Left colon (tissue), 2 donors: ENCODE measurements around the gene UNKL. TPM values are rescaled to one million over a fixed set of nuclear protein-coding genes. Genes with fewer than 3 reads are reported as not detected.

Experiments used
- ATAC-seq: fragments of 200-7000 bp; cut with Tn5 transposase; one replicate; pipeline ENCODE4 v1.9.1; 2020; ENCODE audit warnings: mild to moderate bottlenecking, moderate library complexity
- DNase-seq, 2 donors: peaks; one replicate each; pipeline ENCODE4 v3.0.0-alpha.2; 2020
- intact Hi-C, 2 donors: fragments of 100-400 bp; cut with DNase I in 1 of 2; cut with micrococcal nuclease in 1 of 2; formaldehyde crosslinking; loops; one replicate each; pipeline versions ENCODE4 v1.11.2 to v1.14.0; 2022; cut with DNase I, micrococcal nuclease
- total RNA-seq, 2 donors: library from RNA; stranded (reverse); fragmentation: NEBNext Ultra II Directional; extraction: Animal tissue kit (Norgen Biotek cat#: 25700); gene quantifications; one replicate each; pipeline ENCODE4 v1.2.1, GENCODE V29; 2021
- donor health status: DM: no; HTN: no; CAD: no.
- donor health status: DM: yes; HTN: yes; CAD: no.

Gene UNKL
- total RNA-seq, 2 donors from 2014 or later = 14.7 to 15.0 TPM

DNA sequence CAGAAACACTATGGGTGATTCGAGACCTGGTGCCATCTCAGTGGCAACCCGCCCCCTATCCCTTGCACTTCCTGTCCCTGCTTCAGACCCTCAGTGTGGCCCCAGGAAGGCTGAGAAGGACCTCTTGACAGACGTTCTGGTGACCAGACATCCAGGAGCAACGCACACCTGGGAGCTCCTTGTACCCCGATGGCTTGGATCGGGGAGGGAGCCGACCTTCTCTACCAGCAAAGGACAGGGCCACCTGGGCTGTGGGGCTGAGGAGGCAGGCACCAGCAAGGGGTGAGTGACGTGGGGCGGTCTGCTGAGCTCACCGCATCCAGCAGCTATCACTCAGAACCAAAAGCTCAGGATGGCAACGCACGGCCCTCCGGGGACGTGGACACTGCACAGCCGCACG, 27.2 kb downstream of the UNKL start:
- no peak for DNase-seq
- intact Hi-C loops = no loop called here
- ATAC-seq = no peak

DNA sequence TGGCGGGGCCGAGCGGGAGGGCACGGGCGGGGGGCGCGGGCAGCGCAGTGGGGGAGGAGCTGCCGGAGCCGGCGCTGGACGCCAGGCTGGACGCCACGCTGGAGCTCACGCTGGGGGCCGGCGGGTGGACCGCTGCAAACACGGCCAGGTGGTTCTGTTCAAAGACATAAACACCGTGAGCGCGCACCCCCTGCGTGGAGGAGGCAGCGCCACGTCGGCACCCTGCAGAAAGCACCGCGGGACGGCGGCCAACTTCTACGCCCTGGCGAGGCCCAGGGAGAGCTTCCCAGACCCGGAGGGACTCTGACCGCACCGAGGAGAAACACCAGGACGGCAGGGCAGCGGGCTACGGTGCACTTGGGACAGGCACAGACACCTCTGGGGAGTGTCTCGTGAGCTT, 29.3 kb downstream of the UNKL start:
- DNase-seq (no peak), ATAC-seq (no peak)
- intact Hi-C loops = no loop called here

DNA sequence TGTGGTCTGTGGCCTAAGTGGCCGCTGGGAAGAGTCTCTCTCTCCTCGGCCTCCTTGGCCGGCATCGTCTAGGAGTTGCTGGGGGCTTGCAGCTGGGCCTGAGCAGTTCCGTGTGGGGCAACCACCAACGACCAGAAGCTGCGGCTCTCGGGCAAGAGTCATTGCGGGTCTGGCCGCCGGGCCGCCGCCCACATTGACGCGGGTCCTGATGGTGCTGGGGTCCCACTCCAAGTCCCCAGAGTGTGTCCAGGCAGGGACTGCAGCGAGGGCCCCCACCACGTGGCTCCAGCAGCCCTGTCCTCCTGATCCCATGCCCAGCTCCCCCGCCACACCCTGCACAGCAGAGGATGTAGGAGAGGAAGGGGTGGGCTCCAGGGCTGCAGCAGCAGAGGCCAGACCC, 30.9 kb downstream of the UNKL start:
- no peak for ATAC-seq

DNA sequence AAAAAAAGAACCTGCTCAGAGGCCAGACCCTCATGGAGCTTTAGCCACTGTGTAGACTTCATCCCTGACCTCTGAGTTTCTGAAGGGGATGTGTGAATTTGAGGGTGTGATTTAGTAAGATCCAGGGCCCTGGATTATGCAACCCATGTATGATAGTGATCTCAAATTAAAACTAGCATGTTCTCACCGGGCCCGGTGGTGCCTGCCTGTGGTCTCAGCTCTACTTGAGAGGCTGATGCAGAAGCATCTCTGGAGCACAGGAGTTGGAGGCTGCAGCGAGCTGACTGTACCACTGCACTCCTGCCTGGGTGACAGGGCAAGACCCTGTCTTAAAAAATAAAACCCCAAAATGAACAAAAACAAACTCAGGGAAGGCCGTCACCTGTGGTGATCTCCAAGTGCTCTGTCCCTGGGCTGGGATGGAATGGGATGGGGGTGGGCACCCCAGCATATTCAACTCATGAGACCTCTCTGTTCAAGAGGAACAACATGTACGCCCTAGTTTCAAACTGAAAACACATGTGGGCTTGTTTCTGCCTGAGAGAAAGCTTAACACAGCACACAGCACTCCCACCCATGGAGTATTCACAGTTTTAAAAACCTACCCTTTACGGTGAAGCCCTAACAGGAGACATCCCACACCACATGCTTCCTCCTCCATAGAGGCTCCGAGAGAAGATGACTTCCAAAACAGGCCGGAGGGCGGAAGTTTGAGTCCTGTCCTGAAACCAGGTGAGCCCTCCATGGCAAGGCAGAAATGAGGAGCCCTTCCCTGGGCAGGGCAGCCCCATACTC, 32.7 kb downstream of the UNKL start:
- intact Hi-C loops = no loop called here
- no peak for DNase-seq
- ATAC-seq = no peak

More for the DNA sequence above, 30.9 kb downstream of the UNKL start:
- no peak for DNase-seq
- intact Hi-C loops = no loop called here

DNA sequence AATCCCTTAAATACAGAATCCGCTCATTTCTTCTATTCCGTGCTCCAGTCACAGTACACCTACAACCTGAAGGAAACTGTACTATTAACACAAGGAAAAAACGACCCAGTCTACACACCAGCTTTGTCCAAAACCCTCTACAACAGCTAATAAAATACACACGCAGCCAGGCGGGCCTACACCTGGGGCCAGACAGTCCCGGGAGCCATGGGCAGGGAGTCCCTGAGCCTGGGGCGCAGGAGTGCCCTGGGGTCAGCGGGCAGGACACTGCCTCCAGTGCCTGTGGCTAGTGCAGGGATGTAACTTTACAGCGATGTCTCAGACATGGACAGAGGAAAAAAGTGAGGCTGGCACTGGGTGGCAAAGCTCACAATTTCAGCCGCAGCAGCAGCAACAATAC, 34.3 kb downstream of the UNKL start:
- intact Hi-C loops = no loop called here
- ATAC-seq (no peak), DNase-seq (no peak)

DNA sequence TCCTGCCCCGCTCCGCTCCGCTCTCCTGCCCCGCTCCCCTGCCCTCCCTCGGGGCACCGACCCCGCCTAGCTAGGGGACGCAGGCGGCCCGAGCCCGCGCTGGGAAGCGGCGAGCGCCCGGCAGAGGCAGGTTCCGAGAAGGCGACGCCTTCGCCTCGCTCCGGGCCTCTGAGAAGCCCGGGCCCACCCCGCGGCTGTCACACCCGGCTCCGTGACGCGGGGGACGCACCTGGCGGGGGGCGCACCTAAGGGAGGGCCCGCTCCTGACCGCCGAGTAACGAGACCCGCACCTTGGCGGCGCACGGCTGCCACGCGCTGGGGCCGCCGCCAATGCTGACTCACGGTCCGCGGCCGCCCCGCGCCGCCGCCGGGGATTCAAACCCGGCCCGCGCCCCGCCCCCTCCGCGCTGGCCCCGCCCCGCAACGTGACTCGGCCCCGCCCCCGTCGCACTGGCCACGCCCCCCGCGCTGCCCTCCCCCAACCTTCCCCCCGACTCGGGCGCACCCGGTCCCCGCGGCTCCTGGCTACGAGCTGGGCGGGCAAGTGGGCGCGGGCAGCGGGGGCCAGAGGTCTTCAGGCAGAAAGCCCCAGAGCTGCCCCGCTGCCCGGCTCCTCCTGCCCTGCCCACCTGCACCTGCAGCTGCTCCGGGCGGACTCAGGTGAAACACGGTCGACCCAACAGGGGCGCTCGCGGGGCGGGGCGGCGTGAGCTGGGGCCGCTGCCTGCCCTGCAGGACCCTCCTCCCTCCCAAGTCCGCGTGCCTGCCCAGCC, 35.0 kb downstream of the UNKL start:
- peak; percentile 39 to 71 for DNase-seq
- intact Hi-C loops = no loop called here
- ATAC-seq = peak; percentile 93

DNA sequence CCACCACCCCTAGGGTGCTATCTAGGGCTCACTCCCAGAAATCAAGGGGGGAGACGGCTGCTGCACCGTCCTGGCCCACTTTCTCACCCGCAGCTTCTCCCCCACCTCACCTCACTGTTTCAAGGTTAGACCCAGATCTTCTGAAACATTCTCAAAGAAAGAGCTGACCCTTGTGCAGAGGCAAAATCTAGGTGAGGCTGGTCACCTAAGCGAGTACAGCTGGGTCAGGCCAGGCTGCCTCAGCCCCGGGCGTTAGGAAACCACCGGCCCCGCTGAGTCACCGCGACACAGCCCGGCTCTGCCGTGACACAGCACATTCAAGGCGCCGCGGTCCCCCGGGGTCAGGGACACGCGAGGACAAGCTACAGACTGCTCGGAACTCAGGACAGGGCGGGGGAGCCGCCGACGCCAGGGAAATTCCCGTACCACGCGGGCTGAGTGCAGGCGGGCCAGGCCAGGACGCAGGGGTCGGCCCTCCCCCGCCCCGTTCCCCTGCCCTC, 35.6 kb downstream of the UNKL start:
- intact Hi-C loops = no loop called here
- peak; percentile 60 to 71 for DNase-seq
- peak; percentile 75 for ATAC-seq

DNA sequence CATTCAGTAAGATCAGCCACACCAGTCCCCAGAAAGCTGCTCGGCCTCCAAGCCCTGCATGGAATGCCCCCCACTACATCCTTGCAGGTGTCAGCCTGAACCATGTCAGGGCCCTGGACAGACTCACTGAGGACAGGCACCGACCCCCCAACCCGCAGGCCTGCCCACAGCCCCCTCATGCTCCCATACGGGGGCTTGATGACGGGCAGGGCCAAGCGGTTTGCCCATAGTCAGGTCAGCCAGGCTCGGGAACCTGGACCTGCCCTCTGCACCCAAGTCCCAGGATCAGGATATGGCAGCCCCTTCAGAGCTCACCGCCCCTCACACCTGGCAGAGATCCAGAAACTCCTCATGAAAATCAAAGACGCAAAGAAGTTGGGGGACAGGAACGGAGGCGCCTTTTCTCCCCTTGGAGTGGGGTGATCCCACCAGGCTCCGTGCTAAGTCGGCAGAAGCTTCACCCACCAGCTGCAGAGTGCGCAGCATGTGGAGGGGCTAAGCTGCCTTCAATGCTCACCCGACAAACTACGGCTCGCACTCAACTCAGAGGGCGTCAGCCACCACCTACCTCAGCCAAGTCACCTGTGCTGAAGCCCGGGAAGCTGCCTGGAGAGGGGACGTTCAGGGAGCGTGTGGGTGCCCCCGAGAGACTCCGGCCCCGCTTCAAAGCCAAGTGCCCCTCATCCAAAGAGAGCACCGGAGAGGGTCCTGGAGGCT, 36.3 kb downstream of the UNKL start:
- intact Hi-C loops = no loop called here
- no peak for DNase-seq
- no peak for ATAC-seq

DNA sequence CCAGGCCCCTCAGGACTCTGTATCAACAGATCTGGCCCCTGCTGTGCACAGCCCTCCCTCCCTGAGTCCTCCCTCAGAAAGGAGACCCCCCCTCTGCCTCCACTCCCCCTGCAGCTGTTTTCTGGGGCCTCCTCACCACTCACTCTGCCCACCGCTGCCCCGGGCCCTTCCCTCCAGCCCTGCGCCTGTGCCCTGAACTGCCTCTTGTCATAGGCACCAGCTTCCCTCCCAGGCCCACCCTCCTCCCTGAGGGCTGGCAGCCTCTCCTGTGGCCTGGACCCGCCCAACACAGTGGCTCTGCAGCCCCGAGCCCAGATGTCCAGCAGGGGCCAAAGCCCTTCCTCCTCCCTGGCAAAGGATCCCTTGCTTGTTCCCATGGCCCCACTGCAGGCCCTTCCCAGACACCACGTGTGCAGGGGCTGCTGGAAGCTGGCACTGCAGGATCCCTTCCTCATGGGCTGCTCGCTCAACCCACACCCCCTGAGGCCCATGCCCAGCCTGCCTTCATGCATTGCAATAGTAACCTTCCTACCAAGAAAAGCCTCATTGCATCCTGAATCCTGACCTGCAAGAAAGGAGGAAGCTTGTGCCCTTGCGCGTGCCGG, 37.0 kb downstream of the UNKL start:
- intact Hi-C loops = no loop called here

DNA sequence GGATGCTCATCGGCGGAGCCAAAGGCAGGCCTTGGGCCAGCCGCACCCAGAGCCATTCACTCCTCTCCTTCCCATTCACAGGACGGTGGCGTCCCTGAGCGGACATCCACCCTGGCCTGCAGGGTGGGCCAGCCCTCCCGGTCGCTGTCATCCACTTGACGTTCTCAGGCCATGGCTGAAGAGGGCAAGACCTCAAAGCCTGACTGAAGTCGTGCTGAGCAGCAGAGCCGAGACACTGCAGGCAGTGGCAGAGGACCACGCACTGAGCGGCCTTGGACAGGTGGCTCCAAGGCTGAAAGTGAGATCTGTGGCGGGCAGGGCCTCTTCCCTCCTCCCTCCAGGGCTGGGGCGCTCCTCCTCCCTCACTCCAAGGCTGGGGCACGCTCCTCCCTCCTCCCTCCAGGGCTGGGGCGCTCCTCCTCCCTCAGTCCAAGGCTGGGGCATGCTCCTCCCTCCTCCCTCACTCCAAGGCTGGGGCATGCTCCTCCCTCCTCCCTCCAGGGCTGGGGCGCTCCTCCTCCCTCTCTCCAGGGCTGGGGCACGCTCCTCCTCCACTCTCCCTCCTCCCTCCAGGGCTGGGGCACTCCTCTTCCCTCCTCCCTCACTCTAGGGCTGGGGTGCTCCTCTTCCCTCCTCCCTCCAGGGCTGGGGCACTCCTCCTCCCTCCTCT, 38.6 kb downstream of the UNKL start:
- ATAC-seq (no peak), DNase-seq (no peak)
- intact Hi-C loops = no loop called here

More for the DNA sequence above, 37.0 kb downstream of the UNKL start:
- no peak for DNase-seq
- no peak for ATAC-seq

DNA sequence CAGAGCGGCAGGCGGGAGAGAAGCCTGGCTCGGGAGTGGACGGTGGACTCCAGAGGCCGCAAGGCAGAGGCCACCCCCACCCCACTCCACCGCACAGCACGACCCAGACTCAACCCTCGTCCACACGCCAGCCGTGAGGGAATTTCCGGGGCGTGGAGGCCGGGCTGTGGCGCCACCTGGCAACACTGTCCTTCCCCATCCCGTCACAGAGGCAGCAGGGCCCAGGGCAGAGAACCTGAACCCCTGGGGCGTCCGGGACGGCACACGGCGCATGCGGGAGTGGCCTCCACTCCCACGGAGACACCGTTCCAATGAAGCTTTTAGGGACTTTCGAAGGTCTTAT, 39.2 kb downstream of the UNKL start:
- intact Hi-C loops = no loop called here
- no peak for ATAC-seq
- no peak for DNase-seq

DNA sequence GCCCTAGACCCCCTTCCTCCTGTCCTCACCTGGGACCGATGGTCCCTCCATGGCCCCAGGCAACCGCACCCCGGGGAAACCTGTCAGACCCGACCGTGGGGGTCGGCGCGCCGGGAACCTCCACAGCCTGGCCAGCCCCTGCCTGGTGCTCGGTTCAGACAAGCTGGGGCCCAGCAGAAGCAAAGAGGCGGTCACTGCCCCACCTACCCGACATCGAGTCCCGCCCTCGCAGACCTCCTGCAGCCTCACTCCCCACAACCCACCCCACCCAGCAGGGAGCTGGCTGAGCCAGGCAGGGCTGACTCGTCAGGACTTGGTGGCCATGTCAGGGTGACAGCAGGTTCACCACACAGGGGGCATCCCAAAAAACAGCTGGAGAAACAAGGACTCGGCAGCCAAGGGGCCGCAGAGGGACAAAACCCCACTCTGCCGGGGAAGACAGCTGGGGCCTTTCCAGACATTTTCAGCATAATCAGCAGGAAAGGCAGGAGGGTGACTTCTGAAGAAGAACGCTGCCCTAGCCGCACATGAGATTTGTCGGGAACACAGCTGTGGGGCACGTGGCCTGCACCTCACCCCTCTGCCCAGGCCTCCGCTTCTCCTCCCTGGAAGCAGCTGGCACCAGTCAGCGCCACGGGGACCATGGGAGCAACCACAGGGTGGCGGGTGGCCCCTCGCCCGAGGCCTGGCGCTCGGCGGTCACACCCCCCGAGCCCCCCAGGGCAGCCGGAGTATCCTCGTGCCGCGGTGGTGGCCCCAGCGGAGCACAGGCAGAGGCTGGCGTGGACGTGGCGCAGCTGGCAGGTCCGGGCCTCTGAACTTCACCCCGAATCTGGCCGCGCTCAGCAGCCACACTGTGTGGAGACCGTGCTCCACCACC, 39.8 kb downstream of the UNKL start:
- DNase-seq (no peak), ATAC-seq (no peak)
- intact Hi-C loops = no loop called here

DNA sequence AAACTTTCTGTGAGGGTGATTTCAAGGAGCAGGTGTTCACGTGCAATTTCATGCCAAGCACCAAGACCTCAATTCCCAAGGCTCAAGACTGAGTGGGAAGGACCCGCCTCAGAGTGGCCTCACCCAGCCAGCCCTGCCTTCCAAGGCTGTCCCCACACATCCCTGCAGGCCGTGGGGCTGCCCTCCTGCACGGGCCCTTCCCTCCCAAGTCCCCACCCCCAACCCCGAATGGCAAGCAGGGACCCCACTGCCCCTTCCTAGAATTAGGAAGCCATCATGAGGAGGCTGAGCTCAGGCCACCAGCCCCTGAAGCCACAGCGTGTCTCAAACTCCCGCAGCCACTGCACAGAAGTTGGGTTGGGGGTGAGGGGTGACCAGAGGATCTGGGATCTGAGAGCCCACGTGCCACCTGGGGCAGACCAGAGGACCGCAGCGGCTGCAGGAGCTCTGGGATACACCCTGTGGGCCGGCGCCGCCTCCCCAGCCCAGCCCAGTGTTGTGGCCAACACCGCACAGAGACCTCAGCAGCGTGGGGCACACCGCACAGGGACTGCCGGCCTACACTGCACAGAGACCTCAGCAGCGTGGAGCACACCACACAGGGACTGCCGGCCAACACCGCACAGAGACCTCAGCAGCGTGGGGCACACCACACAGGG, 42.1 kb downstream of the UNKL start:
- no peak for DNase-seq
- ATAC-seq = no peak
- intact Hi-C loops = no loop called here

DNA sequence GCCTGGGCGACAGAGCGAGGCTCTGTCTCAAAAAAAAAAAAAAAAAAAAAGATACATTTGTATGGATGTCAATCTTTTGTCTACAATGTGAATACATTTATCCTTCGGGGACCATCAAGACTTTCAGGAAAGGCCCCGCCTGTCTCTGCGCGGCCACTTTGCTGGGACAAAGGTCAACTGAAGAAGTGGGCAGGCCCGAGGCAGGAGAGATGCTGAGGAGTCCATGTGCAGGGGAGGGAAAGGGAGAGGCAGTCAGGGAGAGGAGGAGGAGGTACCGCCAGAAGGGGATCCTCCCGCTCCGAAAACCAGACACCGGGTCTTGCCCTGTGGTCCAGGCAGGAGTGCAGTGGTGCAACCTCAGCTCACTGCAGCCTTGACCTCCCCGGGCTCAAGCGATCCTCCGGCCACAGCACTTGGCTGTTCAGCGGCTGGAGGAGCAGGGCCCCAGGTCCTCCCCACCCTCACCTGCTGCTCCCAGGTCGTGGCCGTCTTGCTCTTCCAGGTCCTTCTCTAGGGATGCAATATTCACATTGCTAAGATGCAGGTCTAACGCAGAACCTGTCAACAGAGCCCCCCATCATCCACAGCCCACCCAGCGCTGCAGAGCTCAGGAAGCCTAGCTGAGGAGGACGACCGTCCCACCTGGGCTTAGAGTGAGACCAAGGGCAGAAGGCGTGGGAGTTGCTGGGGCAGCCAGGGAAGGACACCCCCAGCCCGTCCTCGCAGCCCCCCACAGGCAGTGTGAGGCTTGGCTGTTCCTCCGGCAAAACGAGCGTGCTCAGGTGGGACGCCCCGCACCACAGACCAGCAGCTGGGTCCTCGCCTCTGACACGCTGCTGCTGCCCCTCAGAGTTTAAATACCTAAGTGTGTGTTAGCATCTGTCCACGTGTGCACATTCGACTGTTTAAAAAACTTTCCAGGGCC, 43.2 kb downstream of the UNKL start:
- no peak for DNase-seq
- intact Hi-C loops = no loop called here
- ATAC-seq = no peak

DNA sequence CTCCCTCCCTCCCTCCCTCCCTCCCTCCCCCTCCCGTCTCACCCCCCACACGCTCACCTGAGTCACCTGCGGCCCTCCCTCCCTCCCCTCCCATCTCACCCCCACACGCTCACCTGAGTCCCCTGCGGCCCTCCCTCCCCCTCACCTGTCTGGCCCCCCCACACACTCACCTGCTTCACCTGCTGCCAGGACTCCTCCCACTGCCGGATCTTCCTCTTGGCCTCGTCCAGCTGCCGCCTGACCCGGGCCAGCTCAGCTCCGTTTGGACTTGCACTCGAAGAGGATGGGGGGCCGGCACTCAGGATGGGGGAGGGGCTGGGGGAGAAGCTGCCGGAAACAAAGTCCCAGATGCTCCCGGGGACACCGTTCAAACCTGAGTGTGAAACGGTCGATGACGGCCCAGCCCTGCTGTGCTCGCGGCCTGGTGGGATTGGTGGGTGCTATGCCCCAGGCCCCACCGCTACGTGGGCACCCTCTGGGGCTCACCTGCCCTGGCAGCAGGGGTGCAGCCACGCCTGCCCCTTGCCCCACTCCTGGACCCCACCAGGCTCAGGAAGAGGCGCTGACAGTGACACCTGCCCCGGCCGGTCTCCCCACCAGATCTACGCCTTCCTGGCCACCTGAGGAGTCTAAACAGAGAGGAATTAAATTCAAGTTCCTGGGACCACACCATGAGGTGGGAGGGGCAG, 46.9 kb downstream of the UNKL start:
- intact Hi-C loops = no loop called here
- no peak for ATAC-seq
- no peak for DNase-seq
